ENCODE data around the gene MEA1. TPM values are rescaled to one million over a fixed set of nuclear protein-coding genes. Genes with fewer than 3 reads are reported as not detected.

The MEA1 gene
- total and polyA plus RNA-seq, 5 donors = 29.9 to 59.3 (median 34.8) TPM

DNA sequence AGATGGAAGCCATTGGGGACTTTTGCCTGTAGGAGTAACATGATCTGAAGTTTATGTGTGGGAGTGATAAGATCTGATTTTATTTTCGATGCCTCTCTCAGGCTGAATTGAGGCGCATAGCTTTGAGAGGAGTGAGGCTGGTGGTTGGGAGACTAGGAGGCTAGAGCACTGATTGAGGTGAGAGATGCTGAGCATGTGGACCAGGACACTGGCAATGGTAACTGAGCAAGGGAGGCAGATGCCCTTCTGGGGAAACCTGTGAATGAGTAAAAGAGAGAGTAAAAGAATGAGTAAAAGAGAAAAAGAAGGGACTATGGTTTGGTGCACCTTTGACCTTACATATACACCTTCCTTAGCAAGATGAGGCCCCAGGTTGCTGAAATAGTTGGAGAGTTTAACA, 10.7 kb upstream of the MEA1 start:
- no peak for DNase-seq
- no peak for ATAC-seq
- intact Hi-C loops (cut with DNase I) = no loop called here
- H3K4me1 ChIP-seq (ENCODE audit: control insufficient read depth, insufficient read depth, low read length) = peaks cover 3% of the 10 kb centered on the region
- H3K27ac ChIP-seq (ENCODE audit: low read length) = no peak overlapping the region
- 78% methylated on average over 2 of the region's 2 CpGs for WGBS
- H3K4me3 ChIP-seq (ENCODE audit: low read length) = no peak overlapping the region
- H3K27me3 ChIP-seq (ENCODE audit: control insufficient read depth, insufficient read depth) = no peaks in the 10 kb centered on the region
- H3K9me3 ChIP-seq (ENCODE audit: control insufficient read depth, low read length) = no peaks in the 10 kb centered on the region

DNA sequence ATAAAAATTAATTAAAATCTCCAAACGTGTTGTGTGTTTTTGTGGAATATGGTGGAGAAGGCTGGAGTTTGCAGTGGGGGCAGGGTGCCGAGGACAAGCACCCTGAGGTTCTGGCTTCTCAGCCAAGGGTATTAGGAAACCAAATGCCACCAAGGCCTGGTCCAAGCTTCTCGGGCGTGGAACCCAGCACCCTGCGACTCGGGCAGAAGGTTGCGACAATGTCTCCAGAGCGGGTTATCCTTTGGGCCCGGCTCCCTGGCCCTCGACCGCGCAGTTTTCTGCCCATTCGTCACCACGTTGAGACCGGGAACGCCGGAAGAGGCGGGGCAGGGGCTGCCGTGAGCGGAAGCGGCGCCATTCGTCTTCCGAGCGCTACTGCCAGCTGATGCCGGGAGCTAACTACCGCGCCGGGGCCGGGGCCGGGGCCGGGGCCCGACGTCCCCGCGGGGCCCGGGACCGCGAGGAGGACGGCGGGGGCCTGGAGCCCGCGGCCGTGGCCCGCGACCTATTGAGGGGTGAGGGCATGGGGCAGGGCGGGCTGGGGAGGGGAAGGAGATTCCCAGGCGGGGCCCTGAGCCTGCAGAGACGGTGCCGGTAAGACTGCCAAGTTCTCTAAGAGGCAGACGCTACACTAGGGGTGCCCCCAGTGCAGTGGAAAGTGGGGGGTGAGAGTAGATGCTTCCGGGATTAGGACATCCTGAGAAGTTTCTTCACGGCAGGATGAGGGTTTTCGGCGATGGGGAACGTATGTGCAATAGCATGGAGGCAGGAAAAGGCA, 7.7 kb upstream of the MEA1 start, which contains the start of gene RRP36:
Gene RRP36 (plus strand): TSS at position 354 of the 778 bp plus-strand sequence. CDS start 32 bp downstream, at position 386.
- peak within 1 kb of the TSS; percentile 82 for H3K4me3 ChIP-seq (ENCODE audit: low read length)
- peaks cover 3% of the 10 kb centered on the region for H3K4me1 ChIP-seq (ENCODE audit: control insufficient read depth, insufficient read depth, low read length)

DNA sequence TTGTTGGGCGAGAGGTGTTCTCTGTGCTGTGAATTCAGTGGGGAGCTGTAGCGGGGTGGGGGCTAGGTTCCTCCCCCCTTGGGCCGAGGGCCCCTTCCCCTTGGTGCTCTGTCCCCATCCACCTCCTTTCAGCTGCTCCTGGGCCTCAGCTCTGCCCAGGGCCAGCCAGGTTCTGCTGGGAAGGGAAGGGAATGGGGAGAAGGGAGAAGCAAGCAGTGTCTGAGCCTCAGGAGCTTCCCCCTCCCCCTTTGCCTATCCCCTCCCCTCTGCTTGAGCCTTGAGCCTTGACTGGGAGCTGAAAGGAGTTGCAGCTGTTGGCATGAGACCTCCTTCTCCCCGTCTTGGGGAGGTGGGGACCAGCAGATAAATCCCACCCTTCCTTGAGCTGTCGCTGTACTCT, 7.1 kb upstream of the MEA1 start:
- Histone ChIP-seq H3K9me3 (ENCODE audit: control insufficient read depth, low read length) (no peaks in the 10 kb centered on the region), H3K27ac (ENCODE audit: low read length) (peak overlapping the region; percentile 62), H3K4me1 (ENCODE audit: control insufficient read depth, insufficient read depth, low read length) (peaks cover 3% of the 10 kb centered on the region), H3K27me3 (ENCODE audit: control insufficient read depth, insufficient read depth) (no peaks in the 10 kb centered on the region), H3K4me3 (ENCODE audit: low read length) (peak overlapping the region; percentile 82)
- intact Hi-C loops (cut with DNase I) = no loop called here
- DNase-seq = peak in 1 of 3 donors; percentile 51
- ATAC-seq = peak; percentile 9 to 11
- WGBS = 48% methylated on average over 5 of the region's 5 CpGs

More for the DNA sequence above, 7.7 kb upstream of the MEA1 start, which contains the start of gene RRP36:
- Histone ChIP-seq H3K27ac (ENCODE audit: low read length) (peak within 1 kb of the TSS; percentile 62), H3K9me3 (ENCODE audit: control insufficient read depth, low read length) (no peaks in the 10 kb centered on the region), H3K27me3 (ENCODE audit: control insufficient read depth, insufficient read depth) (no peaks in the 10 kb centered on the region)
- peak; percentile 85 to 89 for ATAC-seq
- peak; percentile 87 to 95 (median 93) for DNase-seq
- under 1% methylated on average over 56 of the region's 56 CpGs for WGBS
- intact Hi-C loops (cut with DNase I) = no loop called here

DNA sequence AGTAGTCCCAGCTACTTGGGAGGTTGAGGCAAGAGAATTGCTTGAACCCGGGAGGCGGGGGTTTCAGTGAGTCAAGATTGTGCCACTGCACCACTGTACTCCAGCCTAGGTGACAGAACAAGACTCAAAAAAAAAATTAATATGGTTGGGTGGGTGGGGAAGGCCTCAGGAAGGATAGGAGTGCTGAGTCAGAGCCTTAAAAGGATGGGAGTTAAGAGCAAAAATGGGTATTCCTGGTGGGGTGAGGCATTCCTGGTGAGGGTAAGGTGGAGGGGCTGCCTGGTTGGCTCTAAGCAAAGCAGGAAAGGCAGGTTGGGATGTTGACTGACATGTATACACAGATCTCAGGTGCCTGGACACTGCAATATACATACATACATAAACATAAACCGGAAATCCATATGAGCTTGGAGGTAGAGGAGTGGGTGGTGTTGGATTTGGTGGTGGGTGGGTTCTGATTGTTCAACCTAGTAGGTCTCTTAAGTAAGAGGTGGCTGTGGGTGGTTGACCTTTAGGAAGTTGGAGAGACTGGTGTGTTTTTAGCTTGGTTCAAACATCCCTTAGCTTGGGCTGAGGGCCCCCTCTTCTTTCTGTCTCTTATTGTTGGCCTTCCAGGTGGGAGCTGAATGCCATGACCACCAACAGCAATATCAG, 6.4 kb upstream of the MEA1 start:
- intact Hi-C loops (cut with DNase I) = no loop called here
- WGBS = 94% methylated on average over 3 of the region's 3 CpGs
- no peaks in the 10 kb centered on the region for H3K27me3 ChIP-seq (ENCODE audit: control insufficient read depth, insufficient read depth)

DNA sequence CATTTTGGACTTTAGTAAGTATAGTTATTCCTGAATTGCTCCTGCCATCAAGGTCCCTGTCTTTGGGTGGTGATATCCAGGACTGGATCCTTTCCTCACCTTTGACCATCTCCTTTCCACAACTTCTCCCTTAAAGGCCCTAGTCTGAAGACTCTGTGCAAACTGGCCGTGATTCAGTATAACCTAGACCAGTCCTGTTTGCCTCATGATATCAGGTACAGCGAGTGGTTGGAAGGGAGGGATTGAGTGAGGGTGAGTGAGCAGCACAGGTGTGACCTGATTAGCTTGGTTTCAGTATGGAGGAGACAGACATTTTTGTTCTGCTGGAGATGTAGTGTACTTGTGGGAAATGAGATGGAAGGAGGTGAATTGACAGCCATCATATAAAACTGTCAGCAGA, 5.4 kb upstream of the MEA1 start:
- ATAC-seq (no peak), DNase-seq (no peak)
- Histone ChIP-seq H3K4me1 (ENCODE audit: control insufficient read depth, insufficient read depth, low read length) (peaks cover 3% of the 10 kb centered on the region), H3K4me3 (ENCODE audit: low read length) (no peak overlapping the region), H3K27ac (ENCODE audit: low read length) (no peak overlapping the region), H3K27me3 (ENCODE audit: control insufficient read depth, insufficient read depth) (no peaks in the 10 kb centered on the region), H3K9me3 (ENCODE audit: control insufficient read depth, low read length) (no peaks in the 10 kb centered on the region)
- WGBS = 91% methylated on average over 2 of the region's 2 CpGs
- intact Hi-C loops (cut with DNase I) = loop anchor here in 1 of 4 donors (5.0 kb wide), 1 partner anchor 33 kb away; the partner anchor contains the start of gene CUL7

More for the DNA sequence above, 6.4 kb upstream of the MEA1 start:
- Histone ChIP-seq H3K4me1 (ENCODE audit: control insufficient read depth, insufficient read depth, low read length) (peaks cover 3% of the 10 kb centered on the region), H3K9me3 (ENCODE audit: control insufficient read depth, low read length) (no peaks in the 10 kb centered on the region), H3K27ac (ENCODE audit: low read length) (no peak overlapping the region), H3K4me3 (ENCODE audit: low read length) (no peak overlapping the region)
- no peak for DNase-seq
- no peak for ATAC-seq

DNA sequence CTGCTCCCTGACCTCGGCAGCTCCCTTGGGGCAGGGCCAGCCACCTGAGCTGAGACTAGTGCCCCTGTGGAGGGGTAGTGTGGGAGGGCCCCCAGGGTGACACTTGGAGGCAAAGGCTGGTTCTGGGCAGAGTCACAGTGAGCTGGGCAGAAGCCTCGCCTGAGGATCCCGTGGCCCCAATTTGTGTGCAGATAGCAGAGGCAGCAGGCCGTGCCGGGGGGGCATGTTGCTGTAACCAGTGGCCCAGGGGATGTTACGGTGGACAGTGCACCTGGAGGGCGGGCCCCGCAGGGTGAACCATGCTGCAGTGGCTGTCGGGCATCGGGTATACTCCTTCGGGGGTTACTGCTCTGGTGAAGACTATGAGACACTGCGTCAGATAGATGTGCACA, 3.2 kb upstream of the MEA1 start:
- DNase-seq (peak in 2 of 3 donors; percentile 71 to 72), ATAC-seq (no peak)
- Histone ChIP-seq H3K9me3 (ENCODE audit: control insufficient read depth, low read length) (no peaks in the 10 kb centered on the region), H3K27me3 (ENCODE audit: control insufficient read depth, insufficient read depth) (no peaks in the 10 kb centered on the region), H3K4me3 (ENCODE audit: low read length) (no peak overlapping the region), H3K27ac (ENCODE audit: low read length) (peak overlapping the region; percentile 46), H3K4me1 (ENCODE audit: control insufficient read depth, insufficient read depth, low read length) (peaks cover 6% of the 10 kb centered on the region)
- 69% methylated on average over 12 of the region's 12 CpGs for WGBS
- intact Hi-C loops (cut with DNase I) = loop anchor here in 1 of 4 donors (5.0 kb wide), 1 partner anchor 35 kb away; the partner anchor contains the start of gene CUL7

DNA sequence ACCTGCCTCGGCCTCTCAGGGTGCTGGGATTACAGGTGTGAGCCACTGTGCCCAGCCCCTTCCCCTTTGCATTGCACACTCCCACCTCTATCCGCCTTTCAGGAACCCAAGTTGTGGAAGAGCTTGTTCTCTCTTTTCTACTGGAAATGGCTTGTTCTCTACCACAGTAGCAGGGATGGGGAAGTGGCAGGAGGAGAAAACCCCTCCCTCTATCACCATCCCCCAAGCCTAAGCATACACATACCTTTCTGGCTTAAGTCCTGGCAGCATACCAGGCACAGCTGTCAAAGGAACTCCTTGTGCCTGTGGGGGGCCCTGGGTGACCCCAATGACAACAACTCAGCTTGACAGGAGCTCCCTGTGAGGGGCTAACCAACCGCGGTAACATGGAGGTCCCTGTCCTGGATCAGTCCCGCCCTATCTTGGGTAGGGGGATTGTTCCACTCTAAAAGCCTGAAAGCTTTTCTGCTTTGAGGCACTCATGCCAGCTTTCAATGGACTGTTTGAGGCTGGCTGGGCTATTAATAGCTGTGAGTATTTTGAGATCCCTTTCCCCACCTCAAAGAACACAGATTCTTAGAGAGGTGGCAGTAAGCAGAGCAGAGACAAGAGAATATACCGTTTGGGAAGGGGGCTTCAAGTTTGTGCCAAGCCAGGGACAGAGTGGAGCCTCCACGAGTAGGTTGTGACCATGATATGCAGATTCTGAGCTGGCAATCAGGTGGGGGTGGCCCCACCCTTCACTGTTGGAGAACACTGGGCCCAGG, 2.6 kb upstream of the MEA1 start:
- peak overlapping the region; percentile 46 for H3K27ac ChIP-seq (ENCODE audit: low read length)
- H3K4me3 ChIP-seq (ENCODE audit: low read length) = no peak overlapping the region
- peak in 1 of 3 donors; percentile 25 for DNase-seq
- no peaks in the 10 kb centered on the region for H3K9me3 ChIP-seq (ENCODE audit: control insufficient read depth, low read length)
- peaks cover 6% of the 10 kb centered on the region for H3K4me1 ChIP-seq (ENCODE audit: control insufficient read depth, insufficient read depth, low read length)
- no peaks in the 10 kb centered on the region for H3K27me3 ChIP-seq (ENCODE audit: control insufficient read depth, insufficient read depth)
- no peak for ATAC-seq
- intact Hi-C loops (cut with DNase I) = loop anchor here in 1 of 4 donors (5.0 kb wide), 1 partner anchor 36 kb away; the partner anchor contains the start of gene CUL7
- 63% methylated on average over 7 of the region's 7 CpGs for WGBS

DNA sequence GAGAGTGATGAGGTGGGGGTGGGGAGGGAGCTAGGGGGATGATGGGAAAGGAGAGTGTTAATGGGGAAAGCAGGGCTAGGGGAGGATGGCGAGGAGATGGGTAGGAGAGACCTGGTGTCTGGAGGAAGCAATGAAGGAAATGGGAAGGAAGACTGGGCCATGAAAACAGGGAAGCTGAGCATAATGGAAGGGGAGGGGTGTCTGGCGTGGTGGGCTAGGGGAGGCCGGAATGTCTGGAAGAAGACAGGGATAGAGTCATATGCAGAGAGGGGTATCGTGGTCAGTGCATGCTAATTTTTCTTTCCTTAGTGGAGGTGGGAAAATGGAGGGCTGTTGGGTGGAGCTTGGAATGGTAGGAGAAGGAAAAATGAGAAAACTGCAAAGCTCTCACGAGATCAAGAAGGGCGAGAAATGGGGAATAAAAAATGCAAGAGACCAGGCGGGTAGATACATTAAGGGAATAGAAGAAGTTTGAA, 726 bp upstream of the MEA1 start:
- ATAC-seq (no peak), DNase-seq (no peak)
- WGBS = under 1% methylated on average over 7 of the region's 7 CpGs
- intact Hi-C loops (cut with DNase I) = loop anchor here in 2 of 4 donors (5.0 kb wide), 2 partner anchors 38 to 128 kb away; partner anchors contain the start of gene CUL7 (in 1 of the 2)
- Histone ChIP-seq H3K27me3 (ENCODE audit: control insufficient read depth, insufficient read depth) (no peaks in the 10 kb centered on the region), H3K9me3 (ENCODE audit: control insufficient read depth, low read length) (no peaks in the 10 kb centered on the region), H3K4me1 (ENCODE audit: control insufficient read depth, insufficient read depth, low read length) (peaks cover 3% of the 10 kb centered on the region), H3K4me3 (ENCODE audit: low read length) (peak overlapping the region; percentile 49), H3K27ac (ENCODE audit: low read length) (peak overlapping the region; percentile 28)

DNA sequence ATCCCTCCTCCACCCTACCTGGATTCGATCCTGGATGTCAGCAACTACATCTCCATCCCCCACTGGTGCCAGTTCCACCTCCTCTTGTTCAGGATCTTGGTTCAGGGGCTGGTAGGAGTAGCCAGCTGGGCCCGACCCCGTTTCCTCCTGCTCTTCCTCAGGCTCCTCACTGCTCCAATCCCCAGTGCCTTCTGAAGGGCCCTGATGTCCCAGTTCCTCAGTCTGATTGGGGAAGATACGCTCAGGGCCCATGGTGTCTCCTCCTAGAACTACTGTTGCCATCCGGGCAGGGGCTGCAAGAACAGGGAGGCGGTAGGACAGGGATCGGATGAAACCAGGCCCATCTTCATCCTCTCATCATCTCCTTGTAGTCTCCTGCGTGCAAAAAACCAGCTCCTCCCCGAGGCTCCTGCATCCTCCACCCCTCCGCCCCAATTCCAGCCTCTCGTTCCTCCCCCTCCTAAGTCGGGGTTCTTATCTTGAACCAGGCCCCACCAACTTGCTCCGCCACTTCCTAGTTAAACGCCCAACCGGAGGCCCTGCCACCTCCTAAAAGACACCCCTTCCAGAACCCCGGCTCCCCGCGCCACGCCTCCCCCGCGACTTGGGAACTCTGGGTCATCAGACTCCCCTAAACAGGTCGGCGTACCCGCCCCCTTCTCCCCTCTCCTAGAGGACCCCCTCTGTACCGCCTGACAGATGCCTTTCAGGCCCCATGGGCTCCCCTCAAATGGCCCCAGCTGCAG, 476 bp downstream of the MEA1 start:
- Histone ChIP-seq H3K4me1 (ENCODE audit: control insufficient read depth, insufficient read depth, low read length) (peaks cover 3% of the 10 kb centered on the region), H3K9me3 (ENCODE audit: control insufficient read depth, low read length) (no peaks in the 10 kb centered on the region), H3K4me3 (ENCODE audit: low read length) (peak overlapping the region; percentile 78), H3K27me3 (ENCODE audit: control insufficient read depth, insufficient read depth) (no peaks in the 10 kb centered on the region), H3K27ac (ENCODE audit: low read length) (peak overlapping the region; percentile 59)
- DNase-seq = no peak
- 3% methylated on average over 25 of the region's 25 CpGs for whole genome bisulfite sequencing
- peak in 1 of 2 donors; percentile 49 for ATAC-seq
- intact Hi-C loops (cut with DNase I) = loop anchor here in 2 of 4 donors (5.0 kb wide), 2 partner anchors 39 to 129 kb away; partner anchors contain the start of gene CUL7 (in 1 of the 2)

DNA sequence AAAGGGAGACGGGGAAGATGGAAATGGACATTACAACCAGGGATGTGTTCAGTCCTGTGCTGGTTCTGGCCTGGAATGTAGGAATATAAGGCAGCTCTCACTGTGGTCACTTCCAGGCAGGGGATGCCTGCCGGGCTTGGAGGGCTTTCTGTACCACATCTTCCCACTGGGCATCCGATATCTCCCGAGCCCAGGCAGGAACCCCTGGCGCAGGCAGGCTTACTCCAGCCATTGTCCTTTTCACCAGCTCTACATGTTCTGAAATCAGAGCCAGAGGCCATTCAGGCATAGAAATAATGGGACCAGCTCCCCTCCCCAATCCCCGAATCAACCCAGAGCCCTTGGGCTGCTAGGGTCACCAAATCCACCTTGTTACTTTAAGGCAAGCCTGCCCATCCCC, 1.4 kb downstream of the MEA1 start:
- H3K27me3 ChIP-seq (ENCODE audit: control insufficient read depth, insufficient read depth) = no peaks in the 10 kb centered on the region
- WGBS = 72% methylated on average over 6 of the region's 6 CpGs
- H3K4me3 ChIP-seq (ENCODE audit: low read length) = no peak overlapping the region
- DNase-seq (no peak), ATAC-seq (no peak)
- H3K4me1 ChIP-seq (ENCODE audit: control insufficient read depth, insufficient read depth, low read length) = peaks cover 3% of the 10 kb centered on the region
- intact Hi-C loops (cut with DNase I) = loop anchor here in 2 of 4 donors (5.0 kb wide), 2 partner anchors 40 to 130 kb away; partner anchors contain the start of gene CUL7 (in 1 of the 2)
- H3K9me3 ChIP-seq (ENCODE audit: control insufficient read depth, low read length) = no peaks in the 10 kb centered on the region
- no peak overlapping the region for H3K27ac ChIP-seq (ENCODE audit: low read length)
